ENCODE results near the gene TIMM21. TPM values are rescaled to one million over a fixed set of nuclear protein-coding genes. Genes with fewer than 3 reads are reported as not detected.

The TIMM21 gene
- total RNA-seq, 1 experiment from 2014 or later = 46.0 TPM

DNA sequence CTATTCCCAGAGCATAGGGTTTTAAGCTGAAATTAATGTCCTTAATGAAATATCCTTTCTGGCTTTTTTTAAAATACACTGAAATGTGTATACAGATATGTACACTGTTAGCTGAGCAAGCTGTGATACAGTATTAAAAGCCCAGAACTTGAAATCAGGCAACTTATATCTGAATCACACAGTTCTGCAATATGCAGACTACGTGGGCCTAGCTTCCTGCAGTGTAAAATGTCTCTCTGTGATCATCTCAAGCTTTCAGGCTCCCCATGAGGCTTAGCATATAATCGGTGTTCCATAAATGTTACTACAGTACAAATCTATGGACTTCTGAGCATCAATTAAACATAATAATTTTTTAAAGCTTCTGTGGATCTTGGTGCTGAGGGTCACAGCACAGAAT is 8.9 kb upstream of the TIMM21 start:
- no peaks in the 10 kb centered on the region for H3K23me2 ChIP-seq (ENCODE audit: insufficient read length, low read depth, low read length, poor library complexity, severe bottlenecking)
- no peak overlapping the region for H3K27ac Mint-ChIP-seq

More for the DNA sequence above, 8.9 kb upstream of the TIMM21 start:
- Histone ChIP-seq H2BK12ac (ENCODE audit: insufficient read length, low read depth, low read length) (no peak overlapping the region), H3K79me2 (ENCODE audit: insufficient read depth, low read length) (no peaks in the 10 kb centered on the region), H2AK5ac (ENCODE audit: insufficient read length, low read length) (no peak overlapping the region), H3T11ph (ENCODE audit: low read length) (no peak overlapping the region), H2BK5ac (ENCODE audit: insufficient read length, low read length) (no peak overlapping the region), H2BK15ac (ENCODE audit: low read depth, low read length) (no peak overlapping the region), H2BK20ac (ENCODE audit: low read depth, low read length, poor library complexity, severe bottlenecking) (no peak overlapping the region), H4K20me1 (ENCODE audit: control insufficient read depth, insufficient read depth, insufficient read length) (no peaks in the 10 kb centered on the region), H3K27me3 (ENCODE audit: insufficient read depth, low read length) (no peaks in the 10 kb centered on the region), H2BK120ac (ENCODE audit: low read depth, low read length, poor library complexity, severe bottlenecking) (no peak overlapping the region), H3K79me1 (ENCODE audit: insufficient read depth, low read depth, low read length, poor library complexity, severe bottlenecking) (no peaks in the 10 kb centered on the region), H2AFZ (ENCODE audit: low read length) (no peak overlapping the region), H3K23ac (ENCODE audit: insufficient read length, low read depth, low read length) (no peak overlapping the region), H3K18ac (ENCODE audit: insufficient read length, low read depth, low read length) (no peak overlapping the region), H3K9ac (ENCODE audit: extremely low read depth, insufficient read length, low read length) (no peak overlapping the region), H4K5ac (ENCODE audit: insufficient read length, low read depth, low read length) (no peak overlapping the region), H3K14ac (ENCODE audit: insufficient read depth, low read length) (no peak overlapping the region), H3K27ac (ENCODE audit: insufficient read length, low read depth, low read length) (no peak overlapping the region), H3K56ac (ENCODE audit: insufficient read length, low read depth, low read length) (no peak overlapping the region), H3K4me1 (ENCODE audit: insufficient read depth, low read length) (0 out of 2 replicates have a peak, but pooled peaks cover 3% of the 10 kb centered on the region), H3K4ac (ENCODE audit: low read depth, low read length) (no peak overlapping the region), H4K91ac (ENCODE audit: insufficient read length, low read depth, low read length) (no peak overlapping the region), H3K4me2 (ENCODE audit: insufficient read depth, insufficient read length, low read length) (no peak overlapping the region), H4K8ac (replicated peaks; ENCODE audit: insufficient read length, low read depth, low read length) (no peak overlapping the region), H3K9me3 (ENCODE audit: control insufficient read depth, low read depth, low read length) (no peaks in the 10 kb centered on the region)
- Mint-ChIP-seq H3K36me3 (ENCODE audit: insufficient read depth in 1 of 3, low read depth in 3 of 3) (no peaks in the 10 kb centered on the region; a peak in 1 of 7 replicates), H3K4me3 (no peak overlapping the region), H3K27me3 (ENCODE audit: low read depth) (peaks cover 10% of the 10 kb centered on the region), H3K4me1 (peaks cover 6 to 14% of the 10 kb centered on the region in 2 experiments; a peak in 3 of 4 replicates), H3K9me3 (no peaks in the 10 kb centered on the region)
- DNase-seq = no peak
- no CpG with 5 or more reads among the region's 2 CpGs for WGBS (ENCODE audit: extremely low coverage, insufficient read length, low lambda C conversion rate)
- TF ChIP-seq, protein P1, sequence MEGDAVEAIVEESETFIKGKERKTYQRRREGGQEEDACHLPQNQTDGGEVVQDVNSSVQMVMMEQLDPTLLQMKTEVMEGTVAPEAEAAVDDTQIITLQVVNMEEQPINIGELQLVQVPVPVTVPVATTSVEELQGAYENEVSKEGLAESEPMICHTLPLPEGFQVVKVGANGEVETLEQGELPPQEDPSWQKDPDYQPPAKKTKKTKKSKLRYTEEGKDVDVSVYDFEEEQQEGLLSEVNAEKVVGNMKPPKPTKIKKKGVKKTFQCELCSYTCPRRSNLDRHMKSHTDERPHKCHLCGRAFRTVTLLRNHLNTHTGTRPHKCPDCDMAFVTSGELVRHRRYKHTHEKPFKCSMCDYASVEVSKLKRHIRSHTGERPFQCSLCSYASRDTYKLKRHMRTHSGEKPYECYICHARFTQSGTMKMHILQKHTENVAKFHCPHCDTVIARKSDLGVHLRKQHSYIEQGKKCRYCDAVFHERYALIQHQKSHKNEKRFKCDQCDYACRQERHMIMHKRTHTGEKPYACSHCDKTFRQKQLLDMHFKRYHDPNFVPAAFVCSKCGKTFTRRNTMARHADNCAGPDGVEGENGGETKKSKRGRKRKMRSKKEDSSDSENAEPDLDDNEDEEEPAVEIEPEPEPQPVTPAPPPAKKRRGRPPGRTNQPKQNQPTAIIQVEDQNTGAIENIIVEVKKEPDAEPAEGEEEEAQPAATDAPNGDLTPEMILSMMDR (conservative IDR thresholded peaks at IDR 0.05) = no peak
